ENCODE data around the gene ZPBP. TPM values are rescaled to one million over a fixed set of nuclear protein-coding genes. Genes with fewer than 3 reads are reported as not detected.

The ZPBP gene
- polyA plus RNA-seq, 4 donors: 0.12 TPM; not detected in 3

DNA sequence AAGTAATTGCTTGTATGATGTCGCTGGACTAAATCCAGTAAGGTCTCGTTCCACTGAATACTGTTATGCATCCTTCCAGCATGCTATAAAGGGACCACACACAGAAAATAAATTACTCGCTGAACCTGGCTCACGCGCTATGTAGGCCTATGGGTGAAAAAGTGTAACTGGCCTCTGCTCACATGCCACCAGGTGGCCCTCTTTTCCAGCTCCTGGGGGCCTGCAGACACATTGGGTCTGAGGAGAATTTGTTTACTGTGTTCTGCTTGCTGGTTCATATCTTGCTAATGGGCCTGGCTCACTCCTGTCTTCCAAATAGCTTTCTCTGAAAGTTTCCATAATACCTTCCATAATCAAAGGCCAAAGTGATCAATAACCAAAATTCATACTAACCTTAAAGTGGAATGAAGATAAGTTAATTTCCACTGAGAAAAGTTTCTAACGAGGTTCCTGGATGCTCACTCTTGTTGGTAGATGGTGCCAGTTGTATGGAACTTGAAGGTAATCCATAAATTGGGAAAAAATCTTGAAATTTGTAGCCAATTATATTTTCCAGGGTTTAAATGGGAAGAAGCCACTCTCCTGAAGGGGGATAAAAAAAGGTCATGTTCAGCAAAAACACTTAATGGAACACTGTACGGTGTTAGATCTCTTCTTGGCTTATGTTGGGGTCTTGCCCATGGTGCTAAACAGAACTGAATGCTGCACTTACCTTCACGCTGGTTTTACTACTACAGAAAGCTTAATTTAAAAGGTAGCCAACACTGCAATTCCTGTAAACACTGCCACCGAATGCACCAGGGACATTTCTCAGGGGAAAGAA lies 27.0 kb upstream of the ZPBP start:
- no peak for DNase-seq
- no peak overlapping the region for H3K27ac ChIP-seq (ENCODE audit: low read depth in 1 of 3, low read length in 2 of 3)
- no peaks in the 10 kb centered on the region for H3K36me3 ChIP-seq (ENCODE audit: control insufficient read depth in 3 of 3, insufficient read depth in 2 of 3, low read depth in 1 of 3, low read length in 3 of 3)
- 76 to 80% (median 77%) methylated on average over 9 of the region's 9 CpGs for WGBS, 3 donors
- peaks cover 0 to 2% (median 0%) of the 10 kb centered on the region in 3 donors for H3K27me3 ChIP-seq (ENCODE audit: control insufficient read depth in 3 of 3, insufficient read depth in 3 of 3, low read length in 3 of 3)
- no peaks in the 10 kb centered on the region for H3K4me1 ChIP-seq (ENCODE audit: control insufficient read depth in 3 of 3, insufficient read depth in 2 of 3, low read depth in 1 of 3, low read length in 2 of 3)
- FAIRE-seq: no peak
- no peaks in the 10 kb centered on the region for H3K9me3 ChIP-seq (ENCODE audit: control insufficient read depth in 2 of 2, insufficient read depth in 1 of 2, low read depth in 1 of 2, low read length in 1 of 2)
- no peak overlapping the region for H3K4me3 ChIP-seq (ENCODE audit: low read depth in 1 of 3, low read length in 3 of 3)

DNA sequence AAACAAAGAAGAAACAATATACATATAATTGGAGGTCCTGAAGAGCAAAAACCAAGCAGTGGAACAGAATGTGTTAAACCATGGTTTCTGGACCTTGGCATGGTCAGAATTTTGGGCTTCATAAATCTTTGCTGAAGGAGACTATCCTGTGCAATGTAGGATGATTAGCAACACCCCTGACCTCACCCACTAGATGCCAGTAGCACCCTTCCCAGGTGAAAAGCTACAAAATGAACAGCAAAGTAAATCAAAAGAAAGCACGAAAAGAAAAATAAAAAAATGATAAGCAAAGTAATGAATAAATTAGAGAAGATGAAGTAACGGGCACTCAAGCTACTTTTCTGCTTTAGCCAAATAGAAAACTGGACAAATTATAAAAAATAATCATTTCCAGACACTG lies 19.2 kb upstream of the ZPBP start:
- H3K9me3 ChIP-seq (ENCODE audit: control insufficient read depth in 2 of 2, insufficient read depth in 1 of 2, low read depth in 1 of 2, low read length in 1 of 2): peaks cover 0 to 8% of the 10 kb centered on the region in 2 donors
- DNase-seq (no peak), FAIRE-seq (no peak)
- H3K27me3 ChIP-seq (ENCODE audit: control insufficient read depth in 3 of 3, insufficient read depth in 3 of 3, low read length in 3 of 3): peaks cover 0 to 4% (median 2%) of the 10 kb centered on the region in 3 donors
- H3K4me1 ChIP-seq (ENCODE audit: control insufficient read depth in 3 of 3, insufficient read depth in 2 of 3, low read depth in 1 of 3, low read length in 2 of 3): no peaks in the 10 kb centered on the region
- WGBS, 3 donors: 71 to 82% (median 81%) methylated on average over 2 of the region's 2 CpGs
- no peak overlapping the region for H3K4me3 ChIP-seq (ENCODE audit: low read depth in 1 of 3, low read length in 3 of 3)
- H3K27ac ChIP-seq (ENCODE audit: low read depth in 1 of 3, low read length in 2 of 3): no peak overlapping the region
- H3K36me3 ChIP-seq (ENCODE audit: control insufficient read depth in 3 of 3, insufficient read depth in 2 of 3, low read depth in 1 of 3, low read length in 3 of 3): no peaks in the 10 kb centered on the region

DNA sequence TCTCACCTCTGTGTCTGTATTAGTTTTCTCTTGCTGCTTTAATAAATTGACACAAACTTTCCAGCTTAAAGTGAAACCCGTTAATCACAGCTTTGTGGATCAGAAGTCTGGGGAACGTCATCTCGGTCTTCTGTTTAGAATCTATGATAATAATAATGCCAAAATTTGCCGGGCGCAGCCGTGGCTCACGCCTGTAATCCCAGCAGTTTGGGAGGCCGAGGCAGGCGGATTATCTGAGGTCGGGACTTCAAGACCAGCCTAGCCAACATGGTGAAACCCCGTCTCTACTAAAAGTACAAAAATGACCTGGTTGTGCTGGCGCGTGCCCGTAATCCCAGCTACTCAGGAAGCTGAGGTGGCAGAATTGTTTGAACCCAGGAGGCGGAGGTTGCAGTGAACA lies 8.8 kb upstream of the ZPBP start:
- Histone ChIP-seq H3K36me3 (ENCODE audit: control insufficient read depth in 3 of 3, insufficient read depth in 2 of 3, low read depth in 1 of 3, low read length in 3 of 3) (no peaks in the 10 kb centered on the region), H3K4me1 (ENCODE audit: control insufficient read depth in 3 of 3, insufficient read depth in 2 of 3, low read depth in 1 of 3, low read length in 2 of 3) (no peaks in the 10 kb centered on the region), H3K4me3 (ENCODE audit: low read depth in 1 of 3, low read length in 3 of 3) (no peak overlapping the region), H3K27ac (ENCODE audit: low read depth in 1 of 3, low read length in 2 of 3) (no peak overlapping the region), H3K27me3 (ENCODE audit: control insufficient read depth in 3 of 3, insufficient read depth in 3 of 3, low read length in 3 of 3) (peaks cover 0 to 2% (median 0%) of the 10 kb centered on the region in 3 donors), H3K9me3 (ENCODE audit: control insufficient read depth in 2 of 2, insufficient read depth in 1 of 2, low read depth in 1 of 2, low read length in 1 of 2) (no peaks in the 10 kb centered on the region)
- WGBS, 3 donors: 90 to 94% (median 92%) methylated on average over 15 of the region's 15 CpGs
- FAIRE-seq (no peak), DNase-seq (no peak)

DNA sequence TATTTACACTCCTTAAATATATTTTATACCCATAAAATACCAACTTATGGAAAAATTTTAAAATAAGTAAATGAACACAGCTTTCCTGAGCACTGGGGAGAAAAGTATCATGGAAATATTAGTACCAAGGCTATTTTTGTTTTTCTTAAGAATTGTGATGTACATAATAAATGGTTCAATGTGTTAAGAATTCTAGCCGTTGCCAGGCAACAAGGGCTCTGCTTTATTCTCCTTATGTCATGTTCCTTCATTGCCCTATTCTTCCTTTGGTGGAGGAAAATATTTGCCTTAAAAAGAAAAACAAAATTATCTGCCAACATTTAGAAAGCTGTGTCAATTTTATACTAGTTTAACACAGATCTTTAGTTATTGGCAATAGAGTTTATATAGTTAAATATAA lies 2.6 kb upstream of the ZPBP start:
- H3K27ac ChIP-seq (ENCODE audit: low read depth in 1 of 3, low read length in 2 of 3): no peak overlapping the region
- peaks cover 0 to 2% (median 0%) of the 10 kb centered on the region in 3 donors for H3K27me3 ChIP-seq (ENCODE audit: control insufficient read depth in 3 of 3, insufficient read depth in 3 of 3, low read length in 3 of 3)
- no peak overlapping the region for H3K4me3 ChIP-seq (ENCODE audit: low read depth in 1 of 3, low read length in 3 of 3)
- no peaks in the 10 kb centered on the region for H3K36me3 ChIP-seq (ENCODE audit: control insufficient read depth in 3 of 3, insufficient read depth in 2 of 3, low read depth in 1 of 3, low read length in 3 of 3)
- 78 to 93% (median 81%) methylated on average over 1 of the region's 1 CpG for WGBS, 3 donors
- FAIRE-seq (no peak), DNase-seq (no peak)
- no peaks in the 10 kb centered on the region for H3K4me1 ChIP-seq (ENCODE audit: control insufficient read depth in 3 of 3, insufficient read depth in 2 of 3, low read depth in 1 of 3, low read length in 2 of 3)
- peaks cover 0 to 5% of the 10 kb centered on the region in 2 donors for H3K9me3 ChIP-seq (ENCODE audit: control insufficient read depth in 2 of 2, insufficient read depth in 1 of 2, low read depth in 1 of 2, low read length in 1 of 2)

DNA sequence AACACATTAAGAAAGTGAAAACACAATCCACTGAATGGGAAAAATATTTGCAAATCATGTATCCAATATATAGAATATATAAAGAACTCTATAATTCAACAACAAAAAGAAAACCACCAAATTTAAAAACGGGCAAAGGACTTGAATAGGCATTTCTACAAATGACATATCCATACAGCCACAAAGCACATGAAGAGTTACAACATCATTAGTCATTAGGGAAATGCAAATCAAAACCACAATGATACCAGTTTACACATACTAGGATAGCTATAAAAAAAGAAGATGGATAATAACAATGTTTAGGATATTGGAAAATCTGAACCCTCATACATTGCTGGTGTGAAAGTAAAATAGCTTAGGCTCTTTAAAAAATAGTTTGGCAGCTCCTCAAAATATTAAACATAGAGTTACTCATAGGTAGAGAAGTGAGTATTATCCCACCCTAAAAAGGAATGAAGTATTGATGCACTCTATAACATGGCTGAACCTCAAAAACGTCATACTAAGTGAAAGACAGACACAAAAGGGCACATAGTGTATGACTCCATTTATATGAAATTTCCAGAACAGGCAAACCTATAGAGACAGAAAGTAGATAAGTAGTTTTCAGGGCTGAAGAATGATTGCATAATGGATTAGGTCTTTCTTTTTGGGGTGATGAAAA lies 4.5 kb downstream of the ZPBP start:
- Histone ChIP-seq H3K9me3 (ENCODE audit: control insufficient read depth in 2 of 2, insufficient read depth in 1 of 2, low read depth in 1 of 2, low read length in 1 of 2) (peaks cover 0 to 5% of the 10 kb centered on the region in 2 donors), H3K27ac (ENCODE audit: low read depth in 1 of 3, low read length in 2 of 3) (no peak overlapping the region), H3K4me1 (ENCODE audit: control insufficient read depth in 3 of 3, insufficient read depth in 2 of 3, low read depth in 1 of 3, low read length in 2 of 3) (no peaks in the 10 kb centered on the region), H3K27me3 (ENCODE audit: control insufficient read depth in 3 of 3, insufficient read depth in 3 of 3, low read length in 3 of 3) (peaks cover 0 to 3% (median 0%) of the 10 kb centered on the region in 3 donors), H3K36me3 (ENCODE audit: control insufficient read depth in 3 of 3, insufficient read depth in 2 of 3, low read depth in 1 of 3, low read length in 3 of 3) (no peaks in the 10 kb centered on the region), H3K4me3 (ENCODE audit: low read depth in 1 of 3, low read length in 3 of 3) (no peak overlapping the region)
- DNase-seq (no peak), FAIRE-seq (no peak)
- 0 to 1% (median 0%) methylated on average over 2 of the region's 2 CpGs for WGBS, 3 donors

DNA sequence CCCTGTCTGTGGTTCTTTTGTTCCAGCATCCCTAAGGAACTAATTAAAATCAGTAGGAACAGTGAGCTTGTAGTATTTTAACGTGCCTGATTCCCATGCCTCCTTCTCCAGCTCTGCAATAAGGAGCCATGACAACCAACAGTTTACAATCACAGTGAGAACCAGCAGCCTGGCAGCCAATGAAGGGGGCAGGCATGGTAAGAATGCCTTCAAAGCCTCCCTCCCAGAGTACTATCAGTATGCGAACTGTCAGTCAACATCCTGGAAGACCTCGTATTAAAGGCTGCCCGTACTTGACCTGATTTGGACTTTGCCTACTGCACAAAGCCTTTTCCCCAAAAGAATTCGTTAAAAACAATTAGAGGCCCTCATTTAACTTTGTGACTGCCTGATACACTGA lies 7.7 kb downstream of the ZPBP start:
- H3K9me3 ChIP-seq (ENCODE audit: control insufficient read depth in 2 of 2, insufficient read depth in 1 of 2, low read depth in 1 of 2, low read length in 1 of 2): no peaks in the 10 kb centered on the region
- H3K27ac ChIP-seq (ENCODE audit: low read depth in 1 of 3, low read length in 2 of 3): no peak overlapping the region
- peaks cover 0 to 3% (median 0%) of the 10 kb centered on the region in 3 donors for H3K27me3 ChIP-seq (ENCODE audit: control insufficient read depth in 3 of 3, insufficient read depth in 3 of 3, low read length in 3 of 3)
- H3K36me3 ChIP-seq (ENCODE audit: control insufficient read depth in 3 of 3, insufficient read depth in 2 of 3, low read depth in 1 of 3, low read length in 3 of 3): no peaks in the 10 kb centered on the region
- FAIRE-seq (no peak), DNase-seq (peak in 1 of 2 donors; percentile 9)
- no peaks in the 10 kb centered on the region for H3K4me1 ChIP-seq (ENCODE audit: control insufficient read depth in 3 of 3, insufficient read depth in 2 of 3, low read depth in 1 of 3, low read length in 2 of 3)
- WGBS, 3 donors: 25 to 56% (median 39%) methylated on average over 5 of the region's 5 CpGs
- no peak overlapping the region for H3K4me3 ChIP-seq (ENCODE audit: low read depth in 1 of 3, low read length in 3 of 3)

DNA sequence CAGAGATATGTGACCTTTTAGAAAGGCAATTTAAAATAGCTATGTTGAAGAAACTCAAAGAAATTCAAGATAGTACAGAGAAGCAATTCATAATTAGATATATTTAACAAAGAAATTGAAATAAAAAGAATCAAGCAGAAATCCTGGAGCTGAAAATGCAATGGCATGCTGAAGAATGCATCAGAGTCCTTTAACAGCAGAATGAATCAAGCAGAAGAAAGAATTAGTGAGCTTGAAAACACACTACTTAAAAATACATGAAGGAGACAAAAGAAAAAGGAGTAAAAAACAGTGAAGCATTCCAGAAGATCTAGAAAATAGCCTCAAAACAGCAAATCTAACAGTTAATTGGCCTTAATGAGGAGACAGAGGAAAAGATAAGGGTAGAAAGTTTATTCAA lies 20.0 kb downstream of the ZPBP start:
- no peaks in the 10 kb centered on the region for H3K27me3 ChIP-seq (ENCODE audit: control insufficient read depth in 3 of 3, insufficient read depth in 3 of 3, low read length in 3 of 3)
- H3K36me3 ChIP-seq (ENCODE audit: control insufficient read depth in 3 of 3, insufficient read depth in 2 of 3, low read depth in 1 of 3, low read length in 3 of 3): no peaks in the 10 kb centered on the region
- H3K9me3 ChIP-seq (ENCODE audit: control insufficient read depth in 2 of 2, insufficient read depth in 1 of 2, low read depth in 1 of 2, low read length in 1 of 2): peaks cover 0 to 19% of the 10 kb centered on the region in 2 donors
- peaks cover 2 to 7% (median 6%) of the 10 kb centered on the region in 3 donors for H3K4me1 ChIP-seq (ENCODE audit: control insufficient read depth in 3 of 3, insufficient read depth in 2 of 3, low read depth in 1 of 3, low read length in 2 of 3)
- no peak overlapping the region for H3K4me3 ChIP-seq (ENCODE audit: low read depth in 1 of 3, low read length in 3 of 3)
- FAIRE-seq: no peak
- no peak overlapping the region for H3K27ac ChIP-seq (ENCODE audit: low read depth in 1 of 3, low read length in 2 of 3)
- DNase-seq: no peak

DNA sequence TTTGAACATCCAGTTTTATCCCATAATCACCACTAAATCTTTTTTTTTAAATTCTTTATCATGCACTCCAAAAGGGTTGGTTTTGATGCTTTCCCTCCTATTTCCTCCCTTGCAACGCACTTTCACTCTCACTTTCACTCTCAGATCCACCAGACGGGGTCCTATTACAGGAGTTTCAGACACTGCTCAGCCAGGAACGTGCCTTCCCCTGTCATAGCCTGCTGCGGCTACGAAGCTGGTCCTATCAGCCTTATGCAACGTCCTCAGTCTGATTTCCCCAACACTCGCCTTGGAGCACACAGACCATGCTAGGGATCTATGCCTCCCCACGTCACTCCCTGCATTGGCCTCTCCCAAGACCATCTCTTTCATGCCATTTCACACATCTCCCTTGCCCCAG lies 23.4 kb downstream of the ZPBP start:
- Histone ChIP-seq H3K27me3 (ENCODE audit: control insufficient read depth in 3 of 3, insufficient read depth in 3 of 3, low read length in 3 of 3) (no peaks in the 10 kb centered on the region), H3K9me3 (ENCODE audit: control insufficient read depth in 2 of 2, insufficient read depth in 1 of 2, low read depth in 1 of 2, low read length in 1 of 2) (peaks cover 0 to 19% of the 10 kb centered on the region in 2 donors), H3K27ac (ENCODE audit: low read depth in 1 of 3, low read length in 2 of 3) (peak overlapping the region in 1 of 3 donors; percentile 55), H3K4me3 (ENCODE audit: low read depth in 1 of 3, low read length in 3 of 3) (peak overlapping the region in 2 of 3 donors; percentile 39 to 53), H3K36me3 (ENCODE audit: control insufficient read depth in 3 of 3, insufficient read depth in 2 of 3, low read depth in 1 of 3, low read length in 3 of 3) (no peaks in the 10 kb centered on the region), H3K4me1 (ENCODE audit: control insufficient read depth in 3 of 3, insufficient read depth in 2 of 3, low read depth in 1 of 3, low read length in 2 of 3) (peaks cover 2 to 7% (median 7%) of the 10 kb centered on the region in 3 donors)
- DNase-seq: peak; percentile 26 to 47
- WGBS, 3 donors: 7 to 26% (median 18%) methylated on average over 8 of the region's 8 CpGs
- FAIRE-seq: no peak

Measured in small intestine (tissue), 7 donors.